ENCODE measurements around the gene KANSL1. TPM values are rescaled to one million over a fixed set of nuclear protein-coding genes. Genes with fewer than 3 reads are reported as not detected.

KANSL1 gene
- total RNA-seq, 1 donor from 2014 or later, result 106 TPM

- Histone ChIP-seq H3K36me3 (ENCODE audit: control insufficient read depth, insufficient read depth, low read length) (no peaks in the 10 kb centered on the region), H3K27me3 (ENCODE audit: control insufficient read depth, insufficient read depth, low read length) (no peaks in the 10 kb centered on the region), H3K4me3 (ENCODE audit: low read depth, low read length) (no peak overlapping the region)
- FAIRE-seq, result no peak
- DNase-seq (ENCODE audit: low read depth), result no peak
- no peak for TF ChIP-seq CTCF (IDR thresholded peaks at IDR 0.05; ENCODE audit: insufficient read depth, low read length, severe bottlenecking)
Measured at GRCh38 chr17:45995627-45996270, 197.5 kb downstream of the KANSL1 start.

GRCh38 chr17:45994987-45995386, 198.2 kb downstream of the KANSL1 start:
- TF ChIP-seq CTCF (IDR thresholded peaks at IDR 0.05; ENCODE audit: insufficient read depth, low read length, severe bottlenecking), result no peak
- no peak for FAIRE-seq
- Histone ChIP-seq H3K27me3 (ENCODE audit: control insufficient read depth, insufficient read depth, low read length) (no peaks in the 10 kb centered on the region), H3K36me3 (ENCODE audit: control insufficient read depth, insufficient read depth, low read length) (no peaks in the 10 kb centered on the region), H3K4me3 (ENCODE audit: low read depth, low read length) (no peak overlapping the region)
- DNase-seq (ENCODE audit: low read depth), result no peak

- no peaks in the 10 kb centered on the region for H3K36me3 ChIP-seq (ENCODE audit: control insufficient read depth, insufficient read depth, low read length)
- no peak for FAIRE-seq
- H3K27me3 ChIP-seq (ENCODE audit: control insufficient read depth, insufficient read depth, low read length), result no peaks in the 10 kb centered on the region
- no peak for TF ChIP-seq CTCF (IDR thresholded peaks at IDR 0.05; ENCODE audit: insufficient read depth, low read length, severe bottlenecking)
- H3K4me3 ChIP-seq (ENCODE audit: low read depth, low read length), result no peak overlapping the region
- no peak for DNase-seq (ENCODE audit: low read depth)
Measured at GRCh38 chr17:45993962-45994627, 199.1 kb downstream of the KANSL1 start.

GRCh38 chr17:45992904-45993303, 200.3 kb downstream of the KANSL1 start:
- Histone ChIP-seq H3K27me3 (ENCODE audit: control insufficient read depth, insufficient read depth, low read length) (no peaks in the 10 kb centered on the region), H3K4me3 (ENCODE audit: low read depth, low read length) (no peak overlapping the region), H3K36me3 (ENCODE audit: control insufficient read depth, insufficient read depth, low read length) (no peaks in the 10 kb centered on the region)
- no peak for TF ChIP-seq CTCF (IDR thresholded peaks at IDR 0.05; ENCODE audit: insufficient read depth, low read length, severe bottlenecking)
- no peak for DNase-seq (ENCODE audit: low read depth)
- no peak for FAIRE-seq

- Histone ChIP-seq H3K36me3 (ENCODE audit: control insufficient read depth, insufficient read depth, low read length) (no peaks in the 10 kb centered on the region), H3K27me3 (ENCODE audit: control insufficient read depth, insufficient read depth, low read length) (no peaks in the 10 kb centered on the region), H3K4me3 (ENCODE audit: low read depth, low read length) (no peak overlapping the region)
- FAIRE-seq (no peak), DNase-seq (ENCODE audit: low read depth) (no peak)
- no peak for TF ChIP-seq CTCF (IDR thresholded peaks at IDR 0.05; ENCODE audit: insufficient read depth, low read length, severe bottlenecking)
Measured at GRCh38 chr17:45992175-45992574, 201.1 kb downstream of the KANSL1 start.
